Measurements from ENCODE around the gene LNP1.

GRCh38 chr3:100407164-100407563 is 5.8 kb downstream of the LNP1 start:
- TF ChIP-seq POLR2A (IDR thresholded peaks at IDR 0.05), result no peak
- TF ChIP-seq CTCF (IDR thresholded peaks at IDR 0.05), result no peak
- TF ChIP-seq EP300 (IDR thresholded peaks at IDR 0.05; ENCODE audit: low read depth), result no peak
- TF ChIP-seq POLR2AphosphoS5 (IDR thresholded peaks at IDR 0.05), result no peak
